ENCODE results near the gene ST8SIA2.

- TF ChIP-seq CTCF (IDR thresholded peaks at IDR 0.05) (no peak), EP300 (IDR thresholded peaks at IDR 0.05) (no peak)
These were observed 263 bp downstream of the ST8SIA2 start for GRCh38 chr15:92393980-92394308.

All from gastroesophageal sphincter (tissue), 3 donors.